Mucosa of gallbladder (tissue), 1 donor: Measurements from ENCODE around the gene SLC6A11. TPM values are rescaled to one million over a fixed set of nuclear protein-coding genes. Genes with fewer than 3 reads are reported as not detected.

Experiments
- DNase-seq: peaks from one replicate; pipeline ENCODE4 v3.0.0-alpha.2; 2020; ENCODE audit warnings: low spot score
- total RNA-seq: library from RNA; stranded (reverse); gene quantifications from one replicate; pipeline ENCODE4 v1.2.1, GENCODE V29; 2021
- donor health status: DM: no; HTN: no; CAD: no.

SLC6A11 gene
- total RNA-seq, 1 donor from 2014 or later, result 0.12 TPM

GRCh38 chr3:10929978-10930665 is 114.1 kb downstream of the SLC6A11 start:
- no peak for DNase-seq

DNA sequence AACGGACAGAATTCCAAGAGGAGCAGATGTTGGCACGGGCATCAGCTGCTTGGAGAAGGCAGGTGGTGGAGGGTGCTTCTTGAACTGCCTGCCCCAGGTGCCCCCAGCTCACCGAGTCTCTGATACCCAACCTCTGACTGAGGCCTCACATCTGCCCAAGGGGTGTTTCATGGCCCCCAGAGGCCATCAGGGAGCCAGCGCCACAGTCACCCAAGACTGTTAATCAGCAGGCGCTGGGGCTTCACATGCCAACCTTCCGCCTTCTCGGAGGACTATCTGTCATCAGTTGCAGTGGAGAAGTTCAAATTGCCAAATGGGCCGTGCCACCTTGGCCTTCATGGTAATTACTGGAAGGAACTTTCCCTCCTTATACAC is 114.6 kb downstream of the SLC6A11 start:
- no peak for DNase-seq

DNA sequence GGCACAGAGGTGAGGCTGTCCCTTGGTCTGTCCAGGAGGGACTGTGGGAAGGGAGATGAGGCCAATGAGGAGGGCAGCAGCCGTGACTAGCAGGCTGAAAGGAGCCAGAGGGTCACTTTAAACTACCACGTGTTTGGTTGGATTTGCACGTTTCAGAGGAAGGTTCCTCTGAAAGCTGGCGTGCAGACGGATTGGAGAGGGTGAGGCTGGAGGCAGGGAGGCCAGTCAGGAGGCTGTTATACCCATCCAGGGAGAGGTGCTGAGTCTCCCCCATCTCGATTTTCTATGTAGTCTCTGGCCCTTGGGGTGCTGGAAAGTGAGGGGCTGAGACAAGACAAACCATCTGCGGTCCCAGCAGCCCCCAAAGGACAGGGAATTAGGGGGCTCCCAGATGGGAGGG is 116.6 kb downstream of the SLC6A11 start:
- DNase-seq, result no peak

DNA sequence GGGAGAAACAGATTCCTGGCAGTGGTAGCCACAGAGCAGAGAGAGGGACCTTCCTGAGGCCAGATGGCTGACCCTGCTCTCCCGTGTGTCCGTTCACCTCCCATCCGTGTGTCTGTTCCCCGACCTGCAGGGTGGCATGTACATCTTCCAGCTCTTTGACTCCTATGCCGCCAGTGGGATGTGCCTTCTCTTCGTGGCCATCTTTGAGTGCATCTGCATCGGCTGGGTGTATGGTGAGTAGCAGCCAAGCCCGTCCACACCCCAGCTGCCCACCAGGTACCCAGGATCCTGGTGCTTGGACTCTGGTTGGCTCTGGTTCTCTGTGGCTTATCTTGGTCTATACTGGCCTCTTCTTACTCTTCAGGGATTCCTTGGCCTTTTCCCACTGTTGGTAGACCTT is 117.0 kb downstream of the SLC6A11 start:
- DNase-seq, result no peak

DNA sequence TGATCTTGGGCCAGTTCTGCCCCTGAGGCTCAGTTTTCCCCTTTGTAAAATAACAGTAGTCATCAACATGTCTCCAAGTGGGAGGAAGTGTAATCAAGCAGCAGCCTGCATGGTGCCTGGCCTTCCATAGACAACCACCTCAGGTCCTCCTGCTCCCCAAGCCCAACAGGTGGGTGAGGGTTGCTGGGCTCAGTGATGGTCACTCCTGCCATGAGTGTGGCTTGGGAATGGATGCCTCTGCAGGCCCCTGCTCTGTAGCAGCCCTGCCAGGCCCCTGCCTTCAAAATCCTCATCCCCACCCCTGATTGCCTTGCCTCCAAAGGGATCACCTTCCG is 117.4 kb downstream of the SLC6A11 start:
- no peak for DNase-seq

DNA sequence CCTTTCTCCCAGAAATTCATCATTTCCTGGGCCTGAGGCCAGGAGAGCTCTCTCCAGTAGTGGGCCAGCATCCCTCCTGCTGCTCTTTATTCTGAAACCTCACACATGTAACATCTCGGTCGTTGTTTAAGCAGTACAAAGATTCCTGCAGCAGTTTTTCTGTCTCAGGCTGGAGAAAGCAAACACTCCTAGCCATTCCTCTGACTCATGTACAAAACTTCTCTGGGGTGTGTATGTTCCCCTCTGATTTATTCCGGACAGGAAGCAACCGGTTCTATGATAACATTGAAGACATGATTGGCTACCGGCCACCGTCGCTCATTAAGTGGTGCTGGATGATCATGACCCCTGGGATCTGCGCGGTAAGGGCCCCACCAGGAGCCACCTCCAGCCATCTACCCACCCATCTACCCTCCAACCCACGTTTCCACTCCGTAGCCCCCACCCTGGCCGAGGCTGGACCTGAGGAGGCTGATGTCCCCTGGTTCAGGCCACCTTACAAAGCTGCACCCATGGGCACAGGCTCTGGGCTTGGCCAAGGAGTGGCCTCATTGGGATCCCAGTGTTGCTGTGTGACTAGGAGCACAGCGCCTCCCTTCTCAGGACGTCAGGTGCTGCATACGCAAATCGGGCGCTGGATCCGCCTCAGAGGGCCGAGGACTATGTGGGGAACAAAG is 117.9 kb downstream of the SLC6A11 start:
- no peak for DNase-seq

- no peak for DNase-seq
These were observed 119.0 kb downstream of the SLC6A11 start for GRCh38 chr3:10935028-10935427.

DNA sequence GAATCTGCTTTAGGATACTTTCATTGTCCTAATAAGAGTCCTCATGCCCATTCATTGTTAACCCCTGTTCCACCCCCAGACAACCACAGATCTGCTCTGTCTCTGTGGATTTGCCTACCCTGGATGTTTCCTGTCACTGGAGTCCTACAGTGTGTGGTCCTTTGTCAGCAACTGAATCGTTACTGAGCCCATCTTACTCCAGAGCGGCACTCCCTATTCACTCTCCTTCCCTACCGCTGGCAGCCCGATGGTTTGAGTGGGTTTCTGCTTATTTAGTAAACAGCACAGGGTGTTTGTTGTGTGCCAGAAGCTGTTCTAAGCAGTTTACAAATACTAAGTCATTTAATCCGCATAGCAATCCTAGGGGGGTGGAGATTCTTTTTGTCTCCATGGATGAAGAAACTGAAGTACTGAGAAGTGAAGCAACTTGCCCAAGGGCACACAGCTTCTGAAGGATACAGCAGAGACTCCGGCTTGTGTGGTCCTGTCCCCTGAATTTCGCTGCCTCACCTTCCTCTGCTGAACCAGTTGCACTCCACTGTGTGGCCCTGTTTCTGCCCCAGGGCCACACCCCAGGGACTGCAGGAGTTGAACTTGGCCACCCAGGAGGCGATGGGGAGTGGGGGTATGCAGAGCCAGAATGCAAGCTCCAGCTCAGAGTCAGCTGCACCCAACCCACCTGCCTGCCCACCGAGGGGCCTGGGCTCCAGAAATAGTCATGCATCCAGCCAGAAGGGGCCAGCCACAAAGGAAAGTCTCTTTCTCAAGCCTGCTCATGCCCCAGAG is 120.0 kb downstream of the SLC6A11 start:
- no peak for DNase-seq

DNA sequence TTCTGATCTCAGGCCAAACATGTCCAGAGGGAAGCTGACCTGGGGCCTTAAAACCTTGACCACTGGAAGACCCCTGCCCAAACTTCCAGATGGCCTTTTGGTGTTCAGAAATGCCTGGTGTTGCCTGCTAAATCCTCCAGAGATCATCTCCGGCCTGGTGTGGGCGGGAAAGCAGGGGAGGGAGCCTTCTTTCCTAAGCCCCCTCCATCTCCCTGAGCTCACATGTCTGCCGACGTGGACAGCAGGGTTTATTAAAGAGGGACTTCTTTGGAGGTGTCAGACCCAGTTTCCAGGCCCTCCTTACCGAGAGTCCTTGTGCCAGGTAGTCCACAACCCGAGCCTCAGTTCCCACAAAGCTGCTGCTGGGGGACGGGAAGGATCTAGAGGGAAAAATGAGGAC is 120.7 kb downstream of the SLC6A11 start:
- DNase-seq, result no peak

DNA sequence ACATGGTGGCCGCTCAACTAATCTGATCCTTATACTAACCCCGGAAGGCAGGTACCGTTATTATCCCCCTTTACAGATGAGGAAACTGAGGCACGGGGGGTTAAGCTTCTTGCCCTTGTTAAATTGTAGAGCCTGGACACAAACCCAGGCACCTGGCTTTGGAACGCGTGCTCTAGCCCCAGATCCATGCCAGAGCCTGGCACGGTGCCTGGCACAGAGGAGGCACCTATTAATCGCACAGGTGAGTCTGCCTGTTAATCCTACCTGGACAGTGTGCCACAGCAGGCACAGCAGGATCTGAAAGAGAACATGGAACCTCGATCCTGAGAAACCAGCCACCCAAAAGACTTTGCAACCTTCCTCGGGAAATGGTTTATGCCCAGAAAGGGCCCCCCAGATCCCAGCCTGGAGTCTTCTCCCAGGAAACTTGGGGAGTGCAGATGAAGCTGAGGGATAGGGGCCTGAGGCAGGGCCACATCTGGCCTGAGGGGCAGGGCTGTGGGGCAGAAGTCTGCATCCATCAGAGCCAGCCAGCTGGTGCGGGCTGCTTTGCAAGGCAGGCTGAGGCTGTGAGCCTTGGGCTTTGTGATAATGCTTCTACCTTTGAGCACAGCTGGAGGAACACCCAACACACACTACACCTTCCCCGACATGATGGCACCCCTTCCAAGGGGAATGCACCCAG is 121.3 kb downstream of the SLC6A11 start:
- no peak for DNase-seq

- DNase-seq, result no peak
These were observed 123.5 kb downstream of the SLC6A11 start for GRCh38 chr3:10939556-10939955.

DNA sequence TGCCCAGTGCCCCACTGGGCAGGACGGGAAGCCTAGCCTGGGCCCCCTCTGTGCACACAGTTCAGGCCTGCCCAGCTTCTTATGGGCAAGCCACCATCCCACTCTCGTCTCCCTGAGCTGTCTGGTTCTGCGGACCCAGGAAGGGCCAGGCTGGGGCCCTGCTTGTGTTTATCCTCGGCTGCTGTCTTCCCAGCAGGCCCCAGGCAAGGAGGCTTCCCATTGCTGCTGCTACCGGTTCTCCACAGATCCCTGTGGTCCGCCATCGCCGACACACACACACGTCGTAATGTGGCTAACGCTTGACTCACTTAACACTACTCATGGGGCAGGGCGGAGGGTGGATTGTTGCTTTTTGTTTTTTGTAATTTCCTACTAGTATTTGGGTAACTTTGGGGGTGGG is 124.1 kb downstream of the SLC6A11 start:
- DNase-seq, result no peak

DNA sequence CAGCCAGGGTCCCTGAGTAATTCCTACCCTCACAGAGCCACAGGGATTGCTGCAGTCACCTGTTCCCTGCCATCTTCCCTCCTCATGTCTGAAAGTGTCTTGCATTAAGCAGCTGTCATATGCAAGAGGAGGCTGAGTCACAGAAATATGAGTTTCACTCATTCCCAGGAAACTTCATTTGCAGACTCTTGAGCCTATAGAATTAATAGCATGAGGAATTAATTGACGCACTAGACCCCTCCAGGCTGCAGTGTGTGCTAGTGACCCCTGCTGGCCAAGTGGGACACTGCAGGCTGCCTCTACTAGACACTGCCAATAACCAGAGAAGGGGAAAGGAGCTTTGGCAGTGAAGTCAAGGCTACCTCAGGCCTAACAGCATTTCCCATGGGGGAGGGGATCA is 125.9 kb downstream of the SLC6A11 start:
- DNase-seq, result no peak

GRCh38 chr3:10942690-10943205 is 126.7 kb downstream of the SLC6A11 start:
- no peak for DNase-seq

DNA sequence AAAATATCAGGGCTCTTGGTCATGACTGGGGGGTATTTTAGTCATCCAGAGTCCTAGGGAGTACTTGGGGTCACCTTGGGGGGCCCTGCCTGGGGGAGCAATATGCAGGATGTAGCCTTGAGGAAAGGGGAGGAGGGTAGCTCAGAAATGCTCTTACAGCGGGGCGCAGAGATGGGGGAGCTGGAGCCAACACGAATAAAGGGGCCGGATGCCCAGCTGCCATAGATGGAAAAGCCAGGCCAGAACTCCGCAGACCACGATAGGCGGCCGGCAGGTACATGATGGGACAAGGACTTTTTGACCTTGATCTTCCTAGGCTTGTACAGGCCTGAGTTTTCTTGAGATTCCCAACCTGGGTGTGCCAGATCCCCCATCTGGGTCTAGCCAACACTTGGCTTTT is 128.8 kb downstream of the SLC6A11 start:
- no peak for DNase-seq

DNA sequence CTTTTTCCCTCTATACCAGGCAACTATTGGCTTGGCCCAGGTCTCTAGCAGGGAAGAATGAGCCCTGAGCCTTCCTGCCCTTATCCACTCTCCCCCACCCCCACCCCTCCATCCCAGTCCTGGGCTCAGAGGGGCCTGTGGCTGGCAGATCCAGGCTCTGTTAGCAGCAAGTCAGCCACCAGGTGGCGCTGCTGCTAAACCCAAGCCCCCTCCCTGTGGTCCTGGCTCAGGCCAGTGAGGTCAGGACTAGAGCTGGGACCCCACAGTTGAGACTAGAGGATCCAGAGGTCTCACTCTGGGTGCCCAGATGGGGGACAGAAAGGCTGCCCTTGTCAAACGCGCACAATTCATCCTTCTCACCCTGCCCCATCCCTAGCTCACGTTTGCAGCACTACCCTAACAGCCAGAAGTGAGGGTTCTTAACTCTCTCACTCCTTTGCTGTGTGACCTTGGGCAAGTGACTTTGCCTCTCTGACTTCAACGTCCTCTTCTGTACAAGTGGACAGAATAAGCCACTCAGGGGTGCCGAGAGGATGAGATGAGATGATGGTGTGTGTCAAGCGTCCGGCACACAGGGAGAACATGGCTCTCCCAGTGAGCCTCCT is 129.8 kb downstream of the SLC6A11 start:
- peak; percentile 32 for DNase-seq

DNA sequence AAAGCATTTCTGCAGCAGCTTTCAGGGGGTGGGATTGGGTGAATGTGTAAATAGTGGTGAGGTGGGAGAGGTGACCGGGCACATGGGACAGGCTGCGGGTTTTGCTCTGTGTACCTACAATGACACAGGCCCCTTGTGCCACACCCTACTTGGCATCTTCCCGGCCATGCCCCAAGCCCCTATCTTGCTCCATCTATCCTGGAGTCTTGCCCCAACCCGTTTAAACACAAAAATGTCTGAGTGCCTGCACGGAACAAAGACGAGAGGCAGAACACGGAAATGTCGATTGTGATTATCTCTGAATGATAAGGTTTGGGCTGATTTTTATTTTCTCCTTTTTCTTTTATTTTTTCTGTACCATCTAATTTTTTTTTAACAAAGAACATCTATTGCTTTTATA is 130.5 kb downstream of the SLC6A11 start:
- no peak for DNase-seq

DNA sequence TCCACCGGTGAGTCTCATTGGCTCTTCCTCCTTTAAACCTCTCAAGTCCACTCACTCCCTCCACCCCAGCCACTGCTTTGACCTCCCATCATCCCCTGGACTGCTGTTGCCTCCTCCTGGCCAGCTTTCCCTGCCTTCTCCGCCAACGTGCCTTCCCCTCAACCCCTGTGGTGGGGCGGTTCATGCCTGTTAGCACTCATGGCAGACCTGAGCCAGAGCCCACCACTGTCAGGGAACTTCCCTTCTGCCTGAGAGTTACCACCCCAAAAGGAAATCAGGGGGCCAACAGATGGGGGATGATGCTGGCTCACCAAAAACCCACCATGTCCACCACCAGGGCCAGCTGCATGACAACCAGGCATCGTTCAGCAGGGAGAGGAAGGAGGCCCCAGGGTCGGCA is 132.3 kb downstream of the SLC6A11 start:
- DNase-seq, result no peak

DNA sequence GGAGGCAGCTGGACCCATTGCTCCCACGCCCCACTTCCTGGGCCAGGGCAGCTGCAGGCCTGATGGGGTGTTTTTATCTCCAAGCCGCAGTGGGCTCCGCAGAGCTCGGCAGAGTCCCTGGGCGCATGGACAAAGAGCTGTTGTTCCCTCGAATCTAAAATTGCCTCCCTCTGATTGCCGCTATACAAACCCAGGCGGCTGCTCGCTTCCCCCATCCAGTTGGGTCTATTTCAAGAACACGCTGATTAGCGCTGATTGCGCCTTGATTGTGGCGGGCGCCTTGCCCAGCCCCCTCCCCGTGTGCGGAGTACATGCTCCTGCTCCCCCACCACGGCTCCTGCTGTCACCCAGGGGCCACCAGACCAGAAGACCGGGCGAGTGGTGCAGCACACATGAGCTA is 133.2 kb downstream of the SLC6A11 start:
- DNase-seq, result no peak

- DNase-seq, result peak; percentile 41
These were observed 134.7 kb downstream of the SLC6A11 start for GRCh38 chr3:10950476-10951294.
